ENCODE measurements around the gene NPAS3. TPM values are rescaled to one million over a fixed set of nuclear protein-coding genes. Genes with fewer than 3 reads are reported as not detected.

Gene NPAS3
- total and polyA plus RNA-seq, 7 donors, result 0.36 to 6.4 (median 4.6) TPM; not detected in 2

- DNase-seq, result peak; percentile 70
- intact Hi-C loops (cut with DNase I), result loop anchor here (5.0 kb wide), 1 partner anchor 356 kb away; no protein-coding TSS in a partner anchor
- TF ChIP-seq CTCF (IDR thresholded peaks at IDR 0.05), result no peak
- no peaks in the 10 kb centered on the region for H3K9me3 ChIP-seq
- WGBS, 2 donors, result 2% methylated on average over 59 of the region's 59 CpGs
- H3K27ac ChIP-seq, result peak overlapping the region; percentile 17 to 68 (median 48)
- H3K4me3 ChIP-seq, result peak overlapping the region; percentile 49 to 70 (median 62)
- H3K36me3 ChIP-seq, result no peaks in the 10 kb centered on the region
- peaks cover 0 to 14% (median 0%) of the 10 kb centered on the region in 3 donors for H3K27me3 ChIP-seq
- peaks cover 0 to 34% (median 18%) of the 10 kb centered on the region in 4 donors for H3K4me1 ChIP-seq
Measured at GRCh38 chr14:32932914-32933628, 5.6 kb upstream of the NPAS3 start.

GRCh38 chr14:32933629-32934072 is 5.0 kb upstream of the NPAS3 start:
- Histone ChIP-seq H3K4me1 (peaks cover 0 to 35% (median 19%) of the 10 kb centered on the region in 4 donors), H3K4me3 (peak overlapping the region; percentile 49 to 70 (median 62)), H3K27ac (peak overlapping the region; percentile 35 to 68 (median 52)), H3K9me3 (no peaks in the 10 kb centered on the region), H3K36me3 (no peaks in the 10 kb centered on the region), H3K27me3 (peaks cover 0 to 14% (median 0%) of the 10 kb centered on the region in 3 donors)
- 1% methylated on average over 19 of the region's 19 CpGs for WGBS, 2 donors
- intact Hi-C loops (cut with DNase I), result loop anchor here (5.0 kb wide), 1 partner anchor 356 kb away; no protein-coding TSS in a partner anchor
- no peak for TF ChIP-seq POLR2A (IDR thresholded peaks at IDR 0.05)
- TF ChIP-seq CTCF (IDR thresholded peaks at IDR 0.05), result peak; percentile 28 to 47 (median 38)
- DNase-seq, result no peak

- DNase-seq, result peak; percentile 70
- H3K4me1 ChIP-seq, result peaks cover 0 to 35% (median 19%) of the 10 kb centered on the region in 4 donors
- TF ChIP-seq POLR2AphosphoS5 (IDR thresholded peaks at IDR 0.05), result no peak
- no peak for TF ChIP-seq POLR2A (IDR thresholded peaks at IDR 0.05)
- no peak for TF ChIP-seq EP300 (IDR thresholded peaks at IDR 0.05)
- TF ChIP-seq CTCF (IDR thresholded peaks at IDR 0.05), result no peak
- intact Hi-C loops (cut with DNase I), result loop anchor here (5.0 kb wide), 1 partner anchor 357 kb away; no protein-coding TSS in a partner anchor
- peak overlapping the region; percentile 49 to 70 (median 62) for H3K4me3 ChIP-seq
- H3K36me3 ChIP-seq, result no peaks in the 10 kb centered on the region
- WGBS, 2 donors, result 1% methylated on average over 72 of the region's 72 CpGs
- peaks cover 0 to 14% (median 0%) of the 10 kb centered on the region in 3 donors for H3K27me3 ChIP-seq
- no peaks in the 10 kb centered on the region for H3K9me3 ChIP-seq
- peak overlapping the region; percentile 35 to 68 (median 52) for H3K27ac ChIP-seq
Measured at GRCh38 chr14:32934073-32934880, 4.4 kb upstream of the NPAS3 start.

GRCh38 chr14:32934881-32935633 is 3.6 kb upstream of the NPAS3 start:
- DNase-seq, result peak; percentile 68
- 2 to 4% methylated on average over 42 of the region's 42 CpGs for WGBS, 2 donors
- H3K4me3 ChIP-seq, result peak overlapping the region; percentile 49 to 70 (median 62)
- TF ChIP-seq POLR2A (IDR thresholded peaks at IDR 0.05) (no peak), CTCF (IDR thresholded peaks at IDR 0.05) (no peak), POLR2AphosphoS5 (IDR thresholded peaks at IDR 0.05) (no peak)
- H3K4me1 ChIP-seq, result peaks cover 0 to 38% (median 19%) of the 10 kb centered on the region in 4 donors
- H3K27me3 ChIP-seq, result peaks cover 0 to 14% (median 0%) of the 10 kb centered on the region in 3 donors
- H3K27ac ChIP-seq, result peak overlapping the region in 3 of 4 donors; percentile 35 to 68 (median 62)
- intact Hi-C loops (cut with DNase I), result loop anchor here (5.0 kb wide), 2 partner anchors 358 to 857 kb away; no protein-coding TSS in a partner anchor
- H3K9me3 ChIP-seq, result no peaks in the 10 kb centered on the region
- no peaks in the 10 kb centered on the region for H3K36me3 ChIP-seq

Measured in sigmoid colon (tissue), 7 donors.